Measurements from ENCODE around the gene TMA16.

DNA sequence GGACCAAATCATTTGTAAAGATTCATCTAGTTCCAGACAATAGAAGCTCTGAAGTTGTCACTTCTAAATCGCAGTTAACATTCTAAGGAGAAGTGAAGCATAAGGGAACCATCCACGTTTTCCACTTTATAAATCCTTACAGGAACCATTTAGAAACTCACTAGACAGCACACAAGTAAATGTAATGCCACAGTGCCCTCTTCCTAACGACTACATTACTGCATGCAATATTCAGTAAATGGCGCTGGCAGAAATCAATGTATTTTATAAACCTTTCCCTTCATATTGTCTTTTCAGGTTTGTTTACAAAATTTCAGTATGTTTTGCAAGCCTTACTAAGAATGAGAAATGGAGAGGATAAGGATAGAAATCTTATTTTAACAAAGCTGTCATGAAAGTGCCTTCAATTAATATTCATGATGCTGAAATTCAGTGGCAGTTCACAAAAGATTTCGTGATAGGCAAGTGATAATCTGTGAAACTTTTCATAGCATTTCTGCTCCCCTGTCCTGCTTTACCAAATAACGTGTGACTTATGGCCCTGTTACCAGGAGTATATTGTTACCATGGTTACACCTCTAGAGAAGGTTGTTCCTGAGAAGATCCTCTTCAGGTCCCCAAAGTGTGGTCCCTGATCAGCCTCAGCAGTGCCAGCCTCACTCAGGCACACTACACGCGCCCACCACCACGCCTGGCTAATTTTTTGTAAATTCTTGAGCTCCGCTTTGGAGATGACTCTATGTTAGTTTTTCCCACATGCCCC lies 54.2 kb downstream of the TMA16 start:
- TF ChIP-seq POLR2A (IDR thresholded peaks at IDR 0.05), result no peak
- TF ChIP-seq, protein P1, sequence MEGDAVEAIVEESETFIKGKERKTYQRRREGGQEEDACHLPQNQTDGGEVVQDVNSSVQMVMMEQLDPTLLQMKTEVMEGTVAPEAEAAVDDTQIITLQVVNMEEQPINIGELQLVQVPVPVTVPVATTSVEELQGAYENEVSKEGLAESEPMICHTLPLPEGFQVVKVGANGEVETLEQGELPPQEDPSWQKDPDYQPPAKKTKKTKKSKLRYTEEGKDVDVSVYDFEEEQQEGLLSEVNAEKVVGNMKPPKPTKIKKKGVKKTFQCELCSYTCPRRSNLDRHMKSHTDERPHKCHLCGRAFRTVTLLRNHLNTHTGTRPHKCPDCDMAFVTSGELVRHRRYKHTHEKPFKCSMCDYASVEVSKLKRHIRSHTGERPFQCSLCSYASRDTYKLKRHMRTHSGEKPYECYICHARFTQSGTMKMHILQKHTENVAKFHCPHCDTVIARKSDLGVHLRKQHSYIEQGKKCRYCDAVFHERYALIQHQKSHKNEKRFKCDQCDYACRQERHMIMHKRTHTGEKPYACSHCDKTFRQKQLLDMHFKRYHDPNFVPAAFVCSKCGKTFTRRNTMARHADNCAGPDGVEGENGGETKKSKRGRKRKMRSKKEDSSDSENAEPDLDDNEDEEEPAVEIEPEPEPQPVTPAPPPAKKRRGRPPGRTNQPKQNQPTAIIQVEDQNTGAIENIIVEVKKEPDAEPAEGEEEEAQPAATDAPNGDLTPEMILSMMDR (IDR thresholded peaks at IDR 0.05), result no peak
